ENCODE measurements around the gene FBRSL1. TPM values are rescaled to one million over a fixed set of nuclear protein-coding genes. Genes with fewer than 3 reads are reported as not detected.
"Not testable (repeated sequence)": the region's sequence is repeated elsewhere in the genome, so short reads cannot be mapped to it uniquely, and the experiment has no call there.

The FBRSL1 gene
- total RNA-seq, 1 donor from 2014 or later, result 7.5 TPM

GRCh38 chr12:132523576-132524331 is 33.8 kb downstream of the FBRSL1 start:
- DNase-seq (ENCODE audit: low spot score), result peak; percentile 37

- peak; percentile 33 for DNase-seq (ENCODE audit: low spot score)
Observed at GRCh38 chr12:132524405-132524804, 34.5 kb downstream of the FBRSL1 start.

DNA sequence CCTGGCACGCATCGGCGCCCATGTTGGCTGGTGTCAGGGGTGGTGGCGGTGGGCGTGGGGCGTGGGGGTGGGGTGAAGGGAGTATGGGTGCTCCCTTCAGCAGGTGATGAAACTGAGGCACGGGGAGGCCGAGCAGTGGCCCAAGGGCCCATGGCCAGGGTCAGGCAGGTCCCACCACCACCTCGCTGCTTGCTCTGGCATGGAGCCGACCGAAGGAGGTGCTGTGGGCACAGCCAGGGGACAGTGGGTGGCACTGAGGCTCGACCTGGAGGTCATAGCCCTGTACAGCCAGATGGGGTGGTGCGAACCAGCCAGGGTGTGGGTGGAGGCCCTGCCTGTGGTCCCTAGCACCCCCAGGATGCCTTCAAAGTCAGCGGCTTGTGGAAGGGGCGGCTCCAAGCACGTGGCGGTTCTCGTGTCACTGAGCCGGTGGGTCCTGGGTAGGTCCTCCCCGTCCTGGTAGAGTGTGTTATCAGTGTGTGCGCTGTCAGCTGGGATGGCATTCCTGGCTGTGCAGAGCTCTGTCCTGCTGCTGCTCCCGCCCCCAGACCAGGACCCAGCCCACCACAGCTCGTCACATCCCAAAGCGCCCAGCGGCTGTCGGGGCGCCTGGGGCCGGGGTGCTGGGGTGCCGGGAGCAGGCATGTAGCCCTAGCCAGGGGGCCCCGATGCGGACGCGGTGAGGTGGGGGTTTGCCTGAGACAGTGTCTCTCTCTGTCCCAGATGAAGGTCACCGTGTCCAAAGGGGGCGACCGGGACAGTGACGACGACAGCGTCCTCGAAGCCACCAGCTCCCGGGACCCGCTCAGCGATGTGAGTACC is 35.3 kb downstream of the FBRSL1 start:
- no peak for DNase-seq (ENCODE audit: low spot score)

DNA sequence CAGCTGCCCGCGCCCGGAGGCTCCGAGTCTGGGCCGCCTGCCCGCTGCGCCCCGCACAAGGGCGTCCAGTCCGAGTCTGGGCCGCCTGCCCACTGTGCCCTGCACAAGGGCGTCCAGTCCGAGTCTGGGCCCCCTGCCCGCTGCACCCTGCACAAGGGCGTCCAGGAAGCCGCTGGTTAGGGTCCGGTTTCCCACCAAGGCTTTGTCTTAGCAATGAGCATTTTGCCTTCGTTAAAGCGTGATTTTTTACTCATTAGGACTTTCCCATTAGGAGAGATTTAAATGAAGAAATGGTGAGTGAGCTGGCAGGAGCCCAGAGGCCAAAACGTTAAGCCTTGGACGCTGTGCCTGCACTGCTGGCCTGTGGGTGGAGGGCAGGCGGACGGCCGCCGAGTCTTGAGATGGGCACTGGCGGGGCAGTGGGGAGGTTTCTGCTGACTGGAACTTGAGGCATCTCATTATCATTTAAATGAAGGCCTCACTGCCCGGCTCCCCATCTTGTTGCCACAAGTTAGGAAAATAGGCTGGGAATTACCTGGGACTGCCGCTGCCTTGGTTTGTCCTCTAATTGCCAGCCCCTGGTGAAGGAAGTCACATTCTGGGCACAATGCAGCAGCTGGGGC is 36.0 kb downstream of the FBRSL1 start:
- no peak for DNase-seq (ENCODE audit: low spot score)

GRCh38 chr12:132527186-132527882 is 37.4 kb downstream of the FBRSL1 start:
- no peak for DNase-seq (ENCODE audit: low spot score)

DNA sequence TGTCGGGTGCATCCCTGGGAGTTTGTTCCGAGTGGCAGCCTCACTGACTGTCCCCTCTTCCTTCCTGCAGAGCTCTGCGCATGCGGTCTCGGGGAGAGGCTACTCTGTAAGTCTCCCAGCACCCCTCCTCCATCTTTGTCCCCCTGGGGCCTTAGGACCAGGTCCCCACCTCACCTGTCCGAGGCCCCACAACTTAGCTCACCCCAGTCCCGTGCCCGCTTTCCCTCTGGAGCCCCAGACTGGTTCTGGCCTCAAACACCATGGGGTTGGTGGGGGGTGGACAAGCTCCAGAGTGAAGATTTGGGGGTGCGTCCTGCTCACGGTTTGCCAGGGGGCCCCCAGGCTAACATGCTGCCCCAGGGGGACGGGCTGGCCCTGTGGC is 37.9 kb downstream of the FBRSL1 start:
- DNase-seq (ENCODE audit: low spot score), result no peak

GRCh38 chr12:132528564-132529106 is 38.7 kb downstream of the FBRSL1 start:
- DNase-seq (ENCODE audit: low spot score), result no peak

DNA sequence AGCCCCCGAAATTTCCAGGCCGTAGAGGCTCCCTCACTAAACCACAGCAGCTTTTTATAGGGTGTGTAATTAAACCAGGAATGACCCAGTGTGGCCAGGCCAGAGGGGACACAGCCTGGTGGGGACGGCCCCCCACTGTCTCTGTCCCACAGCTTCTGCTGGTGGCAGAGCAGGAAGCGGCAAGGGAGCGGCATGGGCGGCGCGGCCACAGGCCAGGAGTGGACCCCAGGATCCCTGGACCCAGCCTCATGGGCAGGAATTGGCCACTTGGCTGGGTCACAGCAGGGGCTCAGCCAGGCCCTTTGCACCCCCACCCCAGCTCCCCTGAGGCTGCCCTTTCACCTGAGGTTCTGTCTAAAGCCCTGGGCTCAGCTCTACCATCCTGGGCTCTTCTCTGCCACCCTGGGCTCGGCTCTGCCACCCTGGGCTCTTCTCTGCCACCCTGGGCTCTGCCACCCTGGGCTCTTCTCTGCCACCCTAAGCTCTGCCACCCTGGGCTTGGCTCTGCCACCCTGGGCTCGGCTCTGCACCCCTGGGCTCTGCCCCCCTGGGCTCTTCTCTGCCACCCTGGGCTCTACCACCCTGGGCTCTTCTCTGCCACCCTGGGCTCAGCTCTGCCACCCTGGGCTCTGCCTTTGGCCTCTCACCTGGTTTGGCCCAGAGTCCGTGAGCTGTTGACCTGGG is 39.3 kb downstream of the FBRSL1 start:
- no peak for DNase-seq (ENCODE audit: low spot score)

- no peak for DNase-seq (ENCODE audit: low spot score)
Observed at GRCh38 chr12:132529906-132530305, 40.0 kb downstream of the FBRSL1 start.

GRCh38 chr12:132530447-132530846 is 40.5 kb downstream of the FBRSL1 start:
- no peak for DNase-seq (ENCODE audit: low spot score)

DNA sequence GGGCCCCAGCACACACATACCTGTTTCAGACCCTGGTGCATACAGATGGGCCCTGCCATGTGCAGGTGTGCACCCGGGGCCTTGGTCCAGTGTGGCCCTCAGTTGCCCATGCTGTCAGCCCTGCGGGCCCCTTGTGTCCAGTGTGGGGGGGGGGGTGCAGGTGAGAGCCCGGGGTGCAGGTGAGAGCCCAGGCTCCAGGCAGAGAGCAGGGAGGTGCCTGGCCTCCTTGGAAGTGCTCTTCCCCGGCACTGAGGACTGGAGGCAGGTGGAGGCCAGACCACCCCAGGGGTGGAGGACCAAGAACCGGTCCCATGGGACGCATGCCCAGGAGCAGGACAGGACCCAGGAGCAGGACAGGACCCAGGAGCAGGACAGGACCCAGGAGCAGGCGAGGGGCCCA is 40.9 kb downstream of the FBRSL1 start:
- no peak for DNase-seq (ENCODE audit: low spot score)

DNA sequence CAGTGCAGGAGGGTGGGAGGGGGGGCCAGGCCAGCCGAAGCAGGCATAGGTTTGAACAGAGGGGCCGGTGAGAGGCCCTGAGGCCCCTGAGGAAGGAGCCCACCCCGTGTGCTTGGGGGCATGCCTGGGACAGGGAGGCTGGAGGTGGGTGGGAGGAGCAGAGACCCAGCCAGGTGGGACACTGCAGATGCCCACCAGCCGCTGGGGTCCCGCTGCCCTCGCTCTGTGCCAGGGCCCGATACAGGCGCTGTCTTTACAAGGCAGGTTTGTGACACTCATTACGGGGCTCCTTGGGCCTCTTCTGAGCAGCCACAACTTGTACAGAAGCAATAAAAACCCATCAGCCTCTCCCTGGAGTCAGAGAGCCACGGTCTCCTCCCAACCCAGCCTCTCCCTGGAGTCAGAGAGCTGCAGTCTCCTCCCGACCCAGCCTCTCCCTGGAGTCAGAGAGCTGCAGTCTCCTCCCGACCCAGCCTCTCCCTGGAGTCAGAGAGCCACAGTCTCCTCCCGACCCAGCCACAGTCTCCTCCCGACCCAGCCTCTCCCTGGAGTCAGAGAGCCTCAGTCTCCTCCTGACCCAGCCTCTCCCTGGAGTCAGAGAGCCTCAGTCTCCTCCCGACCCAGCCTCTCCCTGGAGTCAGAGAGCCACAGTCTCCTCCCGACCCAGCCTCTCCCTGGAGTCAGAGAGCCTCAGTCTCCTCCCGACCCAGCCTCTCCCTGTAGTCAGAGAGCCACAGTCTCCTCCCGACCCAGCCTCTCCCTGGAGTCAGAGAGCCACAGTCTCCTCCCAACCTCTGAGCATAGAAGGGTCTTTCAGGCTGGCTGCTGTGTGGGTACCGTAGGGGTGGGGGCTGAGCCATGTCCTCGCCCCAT is 43.0 kb downstream of the FBRSL1 start:
- DNase-seq (ENCODE audit: low spot score), result not testable (repeated sequence)

DNA sequence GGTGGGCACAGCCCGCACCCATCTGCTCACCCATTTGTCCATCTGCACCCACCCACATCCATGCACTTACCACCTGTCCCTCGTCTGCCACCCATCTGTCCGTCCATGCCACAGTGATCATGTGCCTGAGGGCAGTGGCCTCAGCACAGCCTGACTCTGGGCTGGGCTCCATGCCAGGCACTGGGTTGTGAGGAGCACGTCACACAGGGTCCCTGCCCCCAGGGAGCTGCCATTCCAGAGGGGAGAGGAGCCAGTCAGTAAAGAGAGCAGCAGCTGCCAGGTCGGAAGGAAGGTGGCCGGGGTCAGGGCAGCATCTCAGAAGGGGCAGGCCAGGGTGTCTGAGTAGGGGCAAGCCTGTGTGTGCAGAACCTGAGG is 43.6 kb downstream of the FBRSL1 start:
- DNase-seq (ENCODE audit: low spot score), result no peak

- no peak for DNase-seq (ENCODE audit: low spot score)
Observed at GRCh38 chr12:132534076-132534475, 44.1 kb downstream of the FBRSL1 start.

- DNase-seq (ENCODE audit: low spot score), result no peak
Observed at GRCh38 chr12:132535019-132535418, 45.1 kb downstream of the FBRSL1 start.

- no peak for DNase-seq (ENCODE audit: low spot score)
Observed at GRCh38 chr12:132536102-132536876, 46.3 kb downstream of the FBRSL1 start.

GRCh38 chr12:132537049-132537448 is 47.1 kb downstream of the FBRSL1 start:
- DNase-seq (ENCODE audit: low spot score), result no peak

GRCh38 chr12:132537836-132538662 is 48.1 kb downstream of the FBRSL1 start:
- peak; percentile 55 for DNase-seq (ENCODE audit: low spot score)

- DNase-seq (ENCODE audit: low spot score), result no peak
Observed at GRCh38 chr12:132538663-132538990, 48.7 kb downstream of the FBRSL1 start.

All from umbilical cord (tissue), 2 donors.